ENCODE data around the gene SLC25A1. TPM values are rescaled to one million over a fixed set of nuclear protein-coding genes. Genes with fewer than 3 reads are reported as not detected.
A peak's percentile ranks its signal among the peaks of the same experiment; 100 is the strongest.

Gene SLC25A1
- polyA plus RNA-seq, 2 of the 4 experiments (the other 2 are of a cell fraction), result 11.4 to 60.1 TPM

DNA sequence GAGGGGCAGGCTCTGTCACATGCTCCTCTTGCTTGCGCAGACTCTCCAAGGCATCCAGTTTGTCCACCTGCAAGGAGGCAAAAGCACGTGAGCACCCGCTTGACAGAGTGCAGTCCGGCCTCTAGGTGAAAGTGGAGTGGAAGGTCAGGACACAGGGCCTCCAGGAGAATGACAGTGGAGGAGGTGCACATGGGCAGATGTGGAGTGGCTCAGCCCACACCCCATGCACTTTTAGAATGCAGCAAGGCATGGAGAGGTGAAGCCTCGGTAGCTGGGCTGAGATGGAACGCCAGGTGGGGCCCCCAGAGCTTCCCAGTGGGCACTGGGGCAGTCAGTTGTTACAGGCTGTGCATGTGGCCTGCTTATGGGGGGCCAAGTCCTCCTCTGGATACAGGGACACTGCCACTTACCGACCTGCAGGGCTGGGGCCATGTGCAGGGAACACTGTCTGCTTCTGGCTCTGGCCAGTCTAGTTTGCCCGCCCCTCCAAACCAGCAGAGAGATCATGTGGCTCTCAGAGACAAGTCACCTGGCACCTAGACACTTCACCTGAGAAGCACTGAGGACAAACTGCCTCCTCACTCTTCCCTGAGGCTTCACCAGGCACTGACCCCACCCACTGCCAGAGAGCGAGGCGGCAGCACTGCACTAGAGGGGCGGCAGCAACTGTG, 2.3 kb upstream of the SLC25A1 start:
- H3K4me1 ChIP-seq, result peaks cover 17% of the 10 kb centered on the region
- no peak overlapping the region for H3K4me2 ChIP-seq
- DNase-seq (ENCODE audit: low read depth in 1 of 2, low spot score in 1 of 2) (no peak), FAIRE-seq (no peak), ATAC-seq (no peak)
- H3K4me3 ChIP-seq, result no peak overlapping the region
- CTCF ChIA-PET, result interaction anchor here (0.6 kb wide), 1 partner anchor 36 kb away, joined by 3 read pairs; the partner anchor contains the start of gene ESS2
- H3K27ac ChIP-seq, result no peak overlapping the region
- no peaks in the 10 kb centered on the region for H3K9me3 ChIP-seq
- 81% methylated on average over 5 of the region's 11 CpGs for WGBS (ENCODE audit: missing lambda C conversion rate)
- TF ChIP-seq, protein P1, sequence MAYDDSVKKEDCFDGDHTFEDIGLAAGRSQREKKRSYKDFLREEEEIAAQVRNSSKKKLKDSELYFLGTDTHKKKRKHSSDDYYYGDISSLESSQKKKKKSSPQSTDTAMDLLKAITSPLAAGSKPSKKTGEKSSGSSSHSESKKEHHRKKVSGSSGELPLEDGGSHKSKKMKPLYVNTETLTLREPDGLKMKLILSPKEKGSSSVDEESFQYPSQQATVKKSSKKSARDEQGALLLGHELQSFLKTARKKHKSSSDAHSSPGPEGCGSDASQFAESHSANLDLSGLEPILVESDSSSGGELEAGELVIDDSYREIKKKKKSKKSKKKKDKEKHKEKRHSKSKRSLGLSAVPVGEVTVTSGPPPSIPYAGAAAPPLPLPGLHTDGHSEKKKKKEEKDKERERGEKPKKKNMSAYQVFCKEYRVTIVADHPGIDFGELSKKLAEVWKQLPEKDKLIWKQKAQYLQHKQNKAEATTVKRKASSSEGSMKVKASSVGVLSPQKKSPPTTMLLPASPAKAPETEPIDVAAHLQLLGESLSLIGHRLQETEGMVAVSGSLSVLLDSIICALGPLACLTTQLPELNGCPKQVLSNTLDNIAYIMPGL (CRISPR knock-in tag; IDR thresholded peaks at IDR 0.05; ENCODE audit: borderline replicate concordance), result no peak
- no peak for TF ChIP-seq ZFP36 (IDR thresholded peaks at IDR 0.05; ENCODE audit: borderline replicate concordance, partially characterized antibody)
- TF ChIP-seq MAZ (IDR thresholded peaks at IDR 0.05; ENCODE audit: borderline replicate concordance, low read depth, low read length), result no peak
- no peak for TF ChIP-seq PHF8 (IDR thresholded peaks at IDR 0.05; ENCODE audit: borderline replicate concordance, low read depth)
- TF ChIP-seq FOSL2 (IDR thresholded peaks at IDR 0.05), result no peak
- no peak for TF ChIP-seq FOSL2 (CRISPR knock-in tag; IDR thresholded peaks at IDR 0.05)
- no peak for TF ChIP-seq NR3C1 (IDR thresholded peaks at IDR 0.05)
- TF ChIP-seq, protein P2, sequence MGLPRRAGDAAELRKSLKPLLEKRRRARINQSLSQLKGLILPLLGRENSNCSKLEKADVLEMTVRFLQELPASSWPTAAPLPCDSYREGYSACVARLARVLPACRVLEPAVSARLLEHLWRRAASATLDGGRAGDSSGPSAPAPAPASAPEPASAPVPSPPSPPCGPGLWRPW (IDR thresholded peaks at IDR 0.05), result no peak
- no peak for TF ChIP-seq CEBPB (IDR thresholded peaks at IDR 0.05)
- no peak for TF ChIP-seq POLR2AphosphoS2 (conservative IDR thresholded peaks at IDR 0.05; ENCODE audit: low read length)
- TF ChIP-seq ZNF302 (CRISPR knock-in tag; IDR thresholded peaks at IDR 0.05), result no peak
- no peak for TF ChIP-seq FOXS1 (CRISPR knock-in tag; IDR thresholded peaks at IDR 0.05)
- no peak for TF ChIP-seq TP53 (CRISPR knock-in tag; IDR thresholded peaks at IDR 0.05)
- TF ChIP-seq JUN (IDR thresholded peaks at IDR 0.05), result no peak
- TF ChIP-seq ZC3H11A (IDR thresholded peaks at IDR 0.05), result no peak
- POLR2A ChIA-PET, result no interaction called here

DNA sequence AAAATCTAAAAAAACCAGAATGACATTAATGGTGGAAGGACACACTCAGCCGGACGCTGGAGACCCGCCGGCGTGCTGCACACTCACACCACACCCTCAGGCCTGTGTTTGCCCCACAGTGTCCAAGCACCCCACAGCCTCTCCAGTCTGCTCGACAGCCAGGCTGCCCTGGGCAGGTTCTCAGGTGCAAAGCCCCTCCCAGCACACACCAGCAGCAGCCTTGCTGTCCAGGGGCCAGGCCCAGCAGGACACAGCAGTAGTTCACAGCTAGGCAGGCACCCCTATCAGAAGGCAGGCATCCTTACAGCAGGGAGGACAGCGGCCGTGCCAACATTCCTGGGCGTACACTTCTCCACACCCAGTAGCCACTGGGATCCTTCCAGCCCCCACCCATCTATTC, 1.7 kb upstream of the SLC25A1 start:
- Histone ChIP-seq H3K9me3 (no peaks in the 10 kb centered on the region), H3K4me3 (no peak overlapping the region), H3K27ac (no peak overlapping the region), H3K4me2 (no peak overlapping the region), H3K4me1 (peaks cover 21% of the 10 kb centered on the region)
- CTCF ChIA-PET, result interaction anchor here (0.9 to 2.4 kb wide), 10 partner anchors 13 to 450 kb away, joined by 3 to 24 read pairs (median 4); partner anchors contain the start of genes HIRA and MRPL40
- 86% methylated on average over 7 of the region's 9 CpGs for WGBS (ENCODE audit: missing lambda C conversion rate)
- POLR2A ChIA-PET, result interaction anchor here (1.0 kb wide), 1 partner anchor 36 kb away, joined by 3 read pairs; the partner anchor contains the start of gene ESS2
- FAIRE-seq (no peak), ATAC-seq (no peak), DNase-seq (ENCODE audit: low read depth in 1 of 2, low spot score in 1 of 2) (no peak)
- TF ChIP-seq JUN (IDR thresholded peaks at IDR 0.05), result no peak

DNA sequence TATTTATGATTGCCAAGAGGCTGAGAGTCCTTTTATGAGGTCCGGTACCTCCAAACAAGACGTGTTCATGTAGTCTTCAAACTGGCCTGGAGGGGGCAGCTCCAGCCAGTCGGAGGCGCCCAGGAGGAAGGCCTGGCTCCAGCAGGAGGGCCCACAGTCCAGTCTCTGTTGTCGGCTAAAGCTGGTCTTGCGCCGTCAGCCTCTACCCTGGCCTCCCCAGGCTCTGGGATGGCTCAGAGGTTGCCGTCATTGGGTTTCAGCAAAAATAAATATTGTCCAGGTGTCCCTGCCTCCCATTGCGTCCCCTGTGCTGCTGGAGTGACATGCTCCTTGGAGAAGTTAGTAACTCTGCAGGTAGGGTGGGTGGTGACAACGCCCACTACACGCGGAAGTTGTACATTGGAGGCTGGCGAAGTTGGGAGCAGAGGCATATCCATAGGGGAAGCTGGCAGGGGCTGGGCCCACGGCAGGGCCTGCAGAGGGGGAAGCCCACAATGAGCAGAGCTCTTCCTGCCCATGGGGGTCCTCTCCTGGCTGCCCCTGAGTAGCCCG, 1.0 kb upstream of the SLC25A1 start:
- peak; percentile 69 to 84 for ATAC-seq
- 50% methylated on average over 7 of the region's 15 CpGs for WGBS (ENCODE audit: missing lambda C conversion rate)
- DNase-seq (ENCODE audit: low read depth in 1 of 2, low spot score in 1 of 2), result peak; percentile 55 to 84
- FAIRE-seq, result no peak
- H3K9me3 ChIP-seq, result no peaks in the 10 kb centered on the region
- POLR2A ChIA-PET, result interaction anchor here (1.0 to 1.8 kb wide), 2 partner anchors 35 to 252 kb away, joined by 3 to 5 read pairs; partner anchors contain the start of genes ESS2 and HIRA
- peak overlapping the region; percentile 80 for H3K4me3 ChIP-seq
- peak overlapping the region; percentile 93 to 98 for H3K27ac ChIP-seq
- H3K4me1 ChIP-seq, result peaks cover 28% of the 10 kb centered on the region
- CTCF ChIA-PET, result interaction anchor here (0.9 to 2.4 kb wide), 12 partner anchors 13 to 451 kb away, joined by 3 to 24 read pairs (median 4); partner anchors contain the start of genes HIRA and MRPL40
- H3K4me2 ChIP-seq, result peak overlapping the region; percentile 80
- TF ChIP-seq JUNB (IDR thresholded peaks at IDR 0.05) (no peak), RCOR1 (IDR thresholded peaks at IDR 0.05; ENCODE audit: low read depth, low read length) (no peak), TFCP2L1 (CRISPR knock-in tag; IDR thresholded peaks at IDR 0.05) (no peak), SMC3 (IDR thresholded peaks at IDR 0.05) (peak; percentile 52), MAZ (IDR thresholded peaks at IDR 0.05; ENCODE audit: borderline replicate concordance, low read depth, low read length) (no peak), CHD4 (IDR thresholded peaks at IDR 0.05; ENCODE audit: borderline replicate concordance) (no peak), NR3C1 (IDR thresholded peaks at IDR 0.05) (no peak), POLR2A (IDR thresholded peaks at IDR 0.05; ENCODE audit: low read length) (no peak), CBX8 (IDR thresholded peaks at IDR 0.05) (no peak), EHF (CRISPR knock-in tag; IDR thresholded peaks at IDR 0.05) (no peak), JUN (IDR thresholded peaks at IDR 0.05) (no peak), ZNF302 (CRISPR knock-in tag; IDR thresholded peaks at IDR 0.05) (no peak), HDAC2 (IDR thresholded peaks at IDR 0.05) (no peak), FOXS1 (CRISPR knock-in tag; IDR thresholded peaks at IDR 0.05) (no peak)
- TF ChIP-seq, protein P3, sequence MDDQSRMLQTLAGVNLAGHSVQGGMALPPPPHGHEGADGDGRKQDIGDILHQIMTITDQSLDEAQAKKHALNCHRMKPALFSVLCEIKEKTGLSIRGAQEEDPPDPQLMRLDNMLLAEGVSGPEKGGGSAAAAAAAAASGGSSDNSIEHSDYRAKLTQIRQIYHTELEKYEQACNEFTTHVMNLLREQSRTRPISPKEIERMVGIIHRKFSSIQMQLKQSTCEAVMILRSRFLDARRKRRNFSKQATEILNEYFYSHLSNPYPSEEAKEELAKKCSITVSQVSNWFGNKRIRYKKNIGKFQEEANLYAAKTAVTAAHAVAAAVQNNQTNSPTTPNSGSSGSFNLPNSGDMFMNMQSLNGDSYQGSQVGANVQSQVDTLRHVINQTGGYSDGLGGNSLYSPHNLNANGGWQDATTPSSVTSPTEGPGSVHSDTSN (IDR thresholded peaks at IDR 0.05), result no peak
- TF ChIP-seq, protein P2 (IDR thresholded peaks at IDR 0.05), result no peak
- TF ChIP-seq, protein P1 (CRISPR knock-in tag; IDR thresholded peaks at IDR 0.05; ENCODE audit: borderline replicate concordance), result no peak
- TF ChIP-seq, protein P4, sequence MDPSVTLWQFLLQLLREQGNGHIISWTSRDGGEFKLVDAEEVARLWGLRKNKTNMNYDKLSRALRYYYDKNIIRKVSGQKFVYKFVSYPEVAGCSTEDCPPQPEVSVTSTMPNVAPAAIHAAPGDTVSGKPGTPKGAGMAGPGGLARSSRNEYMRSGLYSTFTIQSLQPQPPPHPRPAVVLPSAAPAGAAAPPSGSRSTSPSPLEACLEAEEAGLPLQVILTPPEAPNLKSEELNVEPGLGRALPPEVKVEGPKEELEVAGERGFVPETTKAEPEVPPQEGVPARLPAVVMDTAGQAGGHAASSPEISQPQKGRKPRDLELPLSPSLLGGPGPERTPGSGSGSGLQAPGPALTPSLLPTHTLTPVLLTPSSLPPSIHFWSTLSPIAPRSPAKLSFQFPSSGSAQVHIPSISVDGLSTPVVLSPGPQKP (IDR thresholded peaks at IDR 0.05; ENCODE audit: low read depth, low read length), result no peak

All from A549 (cell line).